AG04449 (cell line): ENCODE results near the gene APC.

Experiments
- CTCF ChIA-PET: fragments of 350-600 bp; formaldehyde crosslinking; extraction: SDS; loops from one replicate; lab custom pipeline; 2021; ENCODE audit warnings: antibody characterized with exemption; lab: Yijun Ruan, JAX
- POLR2A ChIA-PET: fragments of 400-600, 350-600 bp; formaldehyde crosslinking; extraction: SDS; loops from one replicate; lab custom pipeline; 2020; ENCODE audit warnings: antibody characterized with exemption, inconsistent platforms; lab: Yijun Ruan, JAX
- DNase-seq: peaks from one replicate; pipeline ENCODE4 v3.0.0-alpha.2; 2010; ENCODE audit warnings: low read depth, low spot score
- H3K4me3 ChIP-seq: 2 replicates; pipeline ENCODE4 v1.5.1; 2011; ENCODE audit warnings: low read depth, mild to moderate bottlenecking, control low read depth, low read length
- CTCF ChIP-seq: IDR thresholded peaks from one replicate; pipeline ENCODE4 v1.5.1; 2011; ENCODE audit warnings: mild to moderate bottlenecking, moderate library complexity, low read length, control low read depth, inconsistent platforms; ENCODE audit not compliant: insufficient read depth; ENCODE audit errors: missing control alignments

The APC gene

GRCh38 chr5:112757468-112758208, 20.0 kb downstream of the APC start:
- ChIA-PET POLR2A (no interaction called here), CTCF (interaction anchor here (0.7 to 7.7 kb wide), 41 partner anchors 8 to 835 kb away, joined by 3 to 397 read pairs (median 5); partner anchors contain the start of gene APC)
- TF ChIP-seq CTCF = peak; percentile 56
- no peak for DNase-seq
- H3K4me3 ChIP-seq = no peak overlapping the region

GRCh38 chr5:112758676-112759075, 21.0 kb downstream of the APC start:
- no peak overlapping the region for H3K4me3 ChIP-seq
- no peak for TF ChIP-seq CTCF
- DNase-seq = no peak
- CTCF ChIA-PET = interaction anchor here (0.6 to 7.7 kb wide), 20 partner anchors 7 to 584 kb away, joined by 3 to 397 read pairs (median 10); partner anchors contain the start of gene APC
- POLR2A ChIA-PET = no interaction called here

GRCh38 chr5:112762113-112762810, 24.6 kb downstream of the APC start:
- ChIA-PET CTCF (interaction anchor here (0.8 to 7.7 kb wide), 5 partner anchors 13 to 213 kb away, joined by 3 to 397 read pairs (median 4); no protein-coding TSS in a partner anchor), POLR2A (no interaction called here)
- TF ChIP-seq CTCF = no peak
- H3K4me3 ChIP-seq = no peak overlapping the region
- DNase-seq = no peak

DNA sequence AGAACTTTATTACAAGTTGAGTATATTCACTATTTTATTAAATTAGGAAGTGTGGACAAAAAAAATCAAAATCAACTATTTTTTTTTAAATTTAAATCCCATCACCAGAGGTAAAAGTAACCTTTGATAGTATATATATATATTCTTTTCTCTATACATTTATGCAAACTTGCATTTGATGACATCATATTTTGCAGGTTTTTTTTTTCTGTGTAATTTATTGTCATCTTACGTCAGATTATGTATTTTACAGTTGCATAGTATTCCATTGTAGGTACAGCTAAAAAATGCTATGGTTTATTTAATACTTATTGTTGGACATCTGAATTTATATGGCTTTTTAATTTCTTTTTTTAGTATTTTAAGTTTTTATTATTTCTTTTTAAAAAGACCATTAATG, 25.5 kb downstream of the APC start:
- DNase-seq = no peak
- H3K4me3 ChIP-seq = no peak overlapping the region
- ChIA-PET CTCF (interaction anchor here (0.8 to 2.1 kb wide), 4 partner anchors 12 to 214 kb away, joined by 3 to 14 read pairs (median 4); no protein-coding TSS in a partner anchor), POLR2A (no interaction called here)
- TF ChIP-seq CTCF = no peak

DNA sequence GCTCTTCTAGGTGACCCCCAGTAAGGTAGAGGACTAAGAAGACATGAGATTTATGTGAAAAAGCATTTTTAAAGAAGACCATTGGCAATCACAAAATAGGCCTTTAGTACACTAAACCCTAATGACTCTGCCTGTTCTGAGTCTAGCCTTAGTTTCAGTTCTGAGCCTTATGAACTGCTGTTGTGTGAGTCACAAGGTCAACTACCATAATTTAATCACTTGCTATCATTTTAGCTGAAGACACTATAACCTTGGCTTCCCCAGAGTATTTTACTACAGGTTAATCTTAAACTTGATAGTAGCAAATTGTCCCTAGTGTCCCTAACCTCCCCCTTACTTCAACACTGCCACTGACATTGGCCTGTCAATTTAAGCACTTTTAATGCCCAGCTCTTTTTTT, 34.4 kb downstream of the APC start:
- POLR2A ChIA-PET = interaction anchor here (0.6 kb wide), 3 partner anchors 69 to 1561 kb away, joined by 3 to 4 read pairs (median 3); no protein-coding TSS in a partner anchor
- no peak for DNase-seq
- no peak for TF ChIP-seq CTCF
- no peak overlapping the region for H3K4me3 ChIP-seq
- CTCF ChIA-PET = interaction anchor here (1.2 to 3.4 kb wide), 2 partner anchors 15 to 220 kb away, joined by 5 to 19 read pairs; no protein-coding TSS in a partner anchor
